ENCODE measurements around the gene VRK1. TPM values are rescaled to one million over a fixed set of nuclear protein-coding genes. Genes with fewer than 3 reads are reported as not detected.
A peak's percentile ranks its signal among the peaks of the same experiment; 100 is the strongest.
"Not testable (repeated sequence)": the region's sequence is repeated elsewhere in the genome, so short reads cannot be mapped to it uniquely, and the experiment has no call there.

VRK1 gene
- total and polyA plus RNA-seq, 5 experiments from 2014 or later: 36.3 to 41.4 (median 39.4) TPM

- Mint-ChIP-seq H3K4me1 (peaks cover 0 to 2% (median under 1%) of the 10 kb centered on the region in 4 donors), H3K27me3 (no peaks in the 10 kb centered on the region), H3K9me3 (no peaks in the 10 kb centered on the region), H3K36me3 (peaks cover 19 to 54% (median 49%) of the 10 kb centered on the region in 3 donors), H3K27ac (peak overlapping the region in 3 of 10 donors; percentile 28 to 63 (median 53)), H3K4me3 (no peak overlapping the region)
- POLR2A ChIA-PET: no interaction called here
- DNase-seq (no peak), ATAC-seq (no peak)
These were observed 70.5 kb downstream of the VRK1 start for GRCh38 chr14:96867634-96868033.

DNA sequence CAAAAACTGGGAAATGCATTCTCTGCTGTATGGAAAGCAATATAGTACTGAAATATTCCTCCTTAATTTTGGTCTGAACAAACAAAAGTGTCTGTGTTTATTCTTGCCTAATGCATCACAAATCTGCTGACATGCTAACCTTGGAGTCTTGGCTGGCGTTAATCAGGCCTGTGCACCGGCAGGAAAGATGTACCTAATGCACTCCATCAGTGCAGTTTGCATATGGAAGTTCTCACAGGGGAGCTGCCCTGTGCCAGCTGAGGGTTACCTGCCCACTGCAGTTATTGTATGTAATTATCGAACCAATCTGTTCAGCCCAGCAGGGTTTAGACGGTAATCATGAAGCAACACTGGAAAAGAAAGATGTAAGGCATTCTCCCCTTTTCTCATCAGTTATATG, 76.9 kb downstream of the VRK1 start:
- H3K4me3 Mint-ChIP-seq: no peak overlapping the region
- H3K4me1 Mint-ChIP-seq: no peaks in the 10 kb centered on the region
- peak overlapping the region in 1 of 10 donors; percentile 49 for H3K27ac Mint-ChIP-seq
- ATAC-seq (no peak), DNase-seq (no peak)
- no peaks in the 10 kb centered on the region for H3K9me3 Mint-ChIP-seq
- H3K36me3 Mint-ChIP-seq: peaks cover 4 to 43% (median 33%) of the 10 kb centered on the region in 3 donors
- POLR2A ChIA-PET: no interaction called here
- no peaks in the 10 kb centered on the region for H3K27me3 Mint-ChIP-seq

DNA sequence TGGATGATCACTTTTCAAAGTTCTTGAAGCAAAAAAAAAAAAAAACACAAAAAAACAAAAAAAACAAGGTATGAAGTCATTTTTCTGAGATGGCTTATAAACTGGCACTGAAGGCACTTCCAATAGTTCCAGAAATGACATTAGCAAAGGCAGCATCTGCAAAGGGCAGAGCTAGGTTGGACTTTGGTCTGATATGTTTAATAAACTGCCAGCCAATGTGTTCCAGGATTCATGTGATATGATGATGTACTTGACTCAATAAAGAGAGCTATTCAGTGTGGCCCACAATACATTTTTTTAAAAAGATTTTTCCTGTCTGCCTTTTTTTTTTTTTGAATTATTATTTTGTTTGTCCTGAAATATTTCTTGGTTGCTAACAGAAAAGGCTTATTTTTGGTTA, 79.6 kb downstream of the VRK1 start:
- Mint-ChIP-seq H3K4me1 (no peaks in the 10 kb centered on the region), H3K4me3 (no peak overlapping the region), H3K27me3 (no peaks in the 10 kb centered on the region), H3K36me3 (peaks cover 12 to 50% (median 34%) of the 10 kb centered on the region in 3 donors), H3K27ac (no peak overlapping the region), H3K9me3 (peaks cover 0 to 3% (median 0%) of the 10 kb centered on the region in 9 donors)
- DNase-seq: no peak
- ATAC-seq: no peak
- POLR2A ChIA-PET: no interaction called here

DNA sequence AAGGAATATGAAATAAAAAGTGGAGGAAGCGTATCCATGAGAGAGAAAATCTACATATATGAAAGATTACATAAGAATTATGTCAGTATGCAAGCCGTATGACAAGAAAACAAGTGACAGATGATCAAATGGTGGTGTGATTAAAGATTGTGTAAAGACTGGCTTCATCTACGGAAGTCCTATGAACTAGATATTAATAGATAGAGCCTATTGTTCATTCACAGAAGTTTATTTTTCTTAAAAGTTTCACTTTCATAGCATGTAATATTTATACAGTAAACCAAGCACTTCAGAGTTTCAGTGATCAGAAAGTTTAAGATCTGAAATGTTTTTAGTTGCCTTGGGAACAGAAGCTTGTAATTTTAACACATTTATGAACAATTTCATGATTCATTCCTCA, 84.5 kb downstream of the VRK1 start:
- ATAC-seq (no peak), DNase-seq (no peak)
- Mint-ChIP-seq H3K27me3 (no peaks in the 10 kb centered on the region), H3K9me3 (peaks cover 0 to 15% (median 3%) of the 10 kb centered on the region in 9 donors), H3K4me3 (no peak overlapping the region), H3K36me3 (peaks cover 22 to 38% (median 32%) of the 10 kb centered on the region in 3 donors), H3K4me1 (no peaks in the 10 kb centered on the region), H3K27ac (peak overlapping the region in 2 of 10 donors; percentile 18 to 69)
- POLR2A ChIA-PET: no interaction called here

DNA sequence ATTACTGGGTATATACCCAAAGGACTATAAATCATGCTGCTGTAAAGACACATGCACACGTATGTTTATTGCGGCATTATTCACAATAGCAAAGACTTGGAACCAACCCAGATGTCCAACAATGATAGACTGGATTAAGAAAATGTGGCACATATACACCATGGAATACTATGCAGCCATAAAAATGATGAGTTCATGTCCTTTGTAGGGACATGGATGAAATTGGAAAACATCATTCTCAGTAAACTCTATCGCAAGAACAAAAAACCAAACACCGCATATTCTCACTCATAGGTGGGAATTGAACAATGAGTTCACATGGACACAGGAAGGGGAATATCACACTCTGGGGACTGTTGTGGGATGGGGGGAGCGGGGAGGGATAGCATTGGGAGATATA, 86.8 kb downstream of the VRK1 start:
- H3K27me3 Mint-ChIP-seq, DNase-seq, ATAC-seq, H3K27ac Mint-ChIP-seq, H3K4me1 Mint-ChIP-seq, H3K4me3 Mint-ChIP-seq, POLR2A ChIA-PET: not testable (repeated sequence)
- Mint-ChIP-seq H3K36me3 (peaks cover 22 to 28% (median 26%) of the 10 kb centered on the region in 3 donors), H3K9me3 (peaks cover 0 to 15% (median 3%) of the 10 kb centered on the region in 9 donors)

DNA sequence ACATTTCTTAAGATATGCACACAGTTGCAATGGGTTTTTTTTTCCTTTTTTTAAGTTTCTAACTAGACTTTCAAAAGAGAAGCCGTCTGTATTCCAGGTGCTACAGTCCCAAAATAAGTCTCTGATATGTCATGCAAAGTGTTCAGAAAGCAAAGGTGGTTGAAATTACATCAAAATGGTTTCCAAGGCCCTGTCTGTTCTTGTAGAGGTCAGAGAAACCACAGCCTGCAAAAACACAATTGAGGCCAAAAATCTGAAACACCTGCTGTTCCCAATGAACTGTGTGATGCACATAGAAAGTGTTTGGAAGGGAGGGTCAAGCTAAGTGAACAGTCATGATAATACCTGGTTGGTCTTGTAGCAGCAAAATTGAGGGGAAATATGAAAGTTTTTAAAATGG, 91.0 kb downstream of the VRK1 start:
- peaks cover 4 to 7% (median 5%) of the 10 kb centered on the region in 3 donors for H3K36me3 Mint-ChIP-seq
- H3K27ac Mint-ChIP-seq: no peak overlapping the region
- H3K4me1 Mint-ChIP-seq: peaks cover 0 to 5% (median 2%) of the 10 kb centered on the region in 4 donors
- peaks cover 0 to 4% (median 0%) of the 10 kb centered on the region in 9 donors for H3K9me3 Mint-ChIP-seq
- H3K4me3 Mint-ChIP-seq: no peak overlapping the region
- DNase-seq (no peak), ATAC-seq (no peak)
- POLR2A ChIA-PET: no interaction called here
- H3K27me3 Mint-ChIP-seq: no peaks in the 10 kb centered on the region

DNA sequence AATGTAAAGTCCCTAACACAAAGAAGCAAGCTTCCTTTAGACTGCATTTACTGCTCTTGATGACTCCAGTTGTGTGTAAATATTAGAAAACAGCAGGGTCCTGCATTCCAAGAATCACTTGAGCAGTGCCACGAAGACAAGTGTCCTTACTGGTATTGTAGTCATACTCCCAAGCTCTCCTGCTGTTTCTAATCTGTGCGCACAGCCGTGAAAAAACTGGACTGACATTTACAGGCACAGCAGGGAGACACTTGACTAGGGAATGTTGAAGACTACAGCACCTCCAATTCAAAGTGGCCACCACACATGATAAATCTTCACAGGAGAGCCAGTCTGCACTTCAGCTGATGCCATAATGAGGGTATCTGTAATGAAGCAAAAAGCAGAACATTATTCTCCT, 91.4 kb downstream of the VRK1 start:
- Mint-ChIP-seq H3K4me3 (no peak overlapping the region), H3K27ac (no peak overlapping the region), H3K36me3 (peaks cover 4 to 7% (median 5%) of the 10 kb centered on the region in 3 donors), H3K9me3 (peaks cover 0 to 4% (median 0%) of the 10 kb centered on the region in 9 donors), H3K27me3 (no peaks in the 10 kb centered on the region), H3K4me1 (peaks cover 0 to 5% (median 2%) of the 10 kb centered on the region in 4 donors)
- DNase-seq: no peak
- ATAC-seq: no peak
- POLR2A ChIA-PET: interaction anchor here (0.6 kb wide), 1 partner anchor 84 kb away, joined by 9 read pairs; no protein-coding TSS in a partner anchor

GRCh38 chr14:96889091-96889490, 91.9 kb downstream of the VRK1 start:
- Mint-ChIP-seq H3K9me3 (peaks cover 0 to 4% (median 0%) of the 10 kb centered on the region in 9 donors), H3K27ac (no peak overlapping the region), H3K36me3 (peaks cover 4 to 9% (median 5%) of the 10 kb centered on the region in 3 donors), H3K27me3 (no peaks in the 10 kb centered on the region), H3K4me3 (no peak overlapping the region), H3K4me1 (peaks cover 2 to 8% (median 4%) of the 10 kb centered on the region in 4 donors)
- POLR2A ChIA-PET: interaction anchor here (0.6 to 0.7 kb wide), 2 partner anchors 83 to 212 kb away, joined by 3 to 9 read pairs; no protein-coding TSS in a partner anchor
- ATAC-seq (no peak), DNase-seq (no peak)

DNA sequence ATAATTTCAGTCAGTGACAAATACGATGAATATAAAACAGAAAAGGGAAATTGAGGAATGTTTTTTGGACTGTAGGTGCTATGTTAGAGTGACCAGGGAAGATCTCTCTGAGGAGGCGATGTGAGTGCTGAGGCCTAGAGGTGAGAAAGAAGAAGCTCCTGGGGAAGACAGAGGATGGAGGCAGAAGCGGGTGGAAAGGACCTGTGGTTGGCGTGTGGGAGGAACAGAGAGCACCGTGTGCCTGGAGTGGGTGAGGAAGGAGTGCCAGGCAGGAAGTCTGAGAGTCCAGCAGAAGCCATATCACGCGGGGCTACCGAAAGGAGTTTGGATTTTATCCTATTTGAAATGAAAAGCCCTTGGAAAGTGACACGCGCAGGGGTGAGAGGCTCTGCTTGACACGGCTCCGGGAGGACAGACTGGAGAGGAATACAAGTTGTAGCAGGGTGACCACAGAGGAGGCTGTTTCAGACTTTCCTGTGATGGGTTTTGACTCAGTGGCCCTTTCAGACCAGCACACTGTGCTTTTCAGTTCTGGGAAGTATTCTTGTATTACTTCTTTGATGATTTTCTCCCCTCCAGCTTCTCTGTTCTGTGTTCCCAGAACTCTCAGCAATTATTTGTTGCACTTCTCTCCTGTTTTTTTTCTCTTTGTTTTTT, 96.9 kb downstream of the VRK1 start:
- H3K27ac Mint-ChIP-seq: peak overlapping the region in 4 of 10 donors; percentile 27 to 70 (median 32)
- ATAC-seq: no peak

DNA sequence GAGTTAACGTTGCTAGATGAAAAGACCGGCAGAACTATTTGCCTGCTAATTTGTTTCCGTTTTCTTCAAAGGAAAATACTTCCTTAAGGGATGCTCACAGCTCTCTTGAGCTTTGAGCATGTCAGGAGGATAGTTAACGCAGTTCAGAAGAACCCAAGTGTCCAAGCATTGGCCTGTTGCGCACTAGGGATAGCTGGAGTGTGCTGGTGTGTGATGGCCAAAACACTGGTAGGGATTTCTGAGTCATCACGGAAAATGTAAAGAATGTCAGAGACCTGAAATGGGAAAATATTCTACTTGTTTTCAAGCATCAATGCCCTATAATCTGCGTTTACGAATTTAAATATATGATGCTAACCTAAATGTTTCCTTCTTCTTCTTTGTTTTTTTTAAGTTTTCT, 97.8 kb downstream of the VRK1 start:
- ATAC-seq (no peak), DNase-seq (no peak)
- H3K27me3 Mint-ChIP-seq: no peaks in the 10 kb centered on the region
- H3K4me1 Mint-ChIP-seq: peaks cover 0 to 10% (median 4%) of the 10 kb centered on the region in 4 donors
- H3K36me3 Mint-ChIP-seq: peaks cover 0 to 8% (median 5%) of the 10 kb centered on the region in 3 donors
- no peak overlapping the region for H3K4me3 Mint-ChIP-seq
- POLR2A ChIA-PET: no interaction called here
- H3K27ac Mint-ChIP-seq: no peak overlapping the region
- no peaks in the 10 kb centered on the region for H3K9me3 Mint-ChIP-seq

More for the DNA sequence above, 96.9 kb downstream of the VRK1 start:
- H3K4me3 Mint-ChIP-seq: no peak overlapping the region
- H3K4me1 Mint-ChIP-seq: peaks cover 0 to 10% (median 4%) of the 10 kb centered on the region in 4 donors
- H3K9me3 Mint-ChIP-seq: no peaks in the 10 kb centered on the region
- peaks cover 0 to 5% (median 5%) of the 10 kb centered on the region in 3 donors for H3K36me3 Mint-ChIP-seq
- H3K27me3 Mint-ChIP-seq: no peaks in the 10 kb centered on the region
- POLR2A ChIA-PET: no interaction called here
- no peak for DNase-seq

DNA sequence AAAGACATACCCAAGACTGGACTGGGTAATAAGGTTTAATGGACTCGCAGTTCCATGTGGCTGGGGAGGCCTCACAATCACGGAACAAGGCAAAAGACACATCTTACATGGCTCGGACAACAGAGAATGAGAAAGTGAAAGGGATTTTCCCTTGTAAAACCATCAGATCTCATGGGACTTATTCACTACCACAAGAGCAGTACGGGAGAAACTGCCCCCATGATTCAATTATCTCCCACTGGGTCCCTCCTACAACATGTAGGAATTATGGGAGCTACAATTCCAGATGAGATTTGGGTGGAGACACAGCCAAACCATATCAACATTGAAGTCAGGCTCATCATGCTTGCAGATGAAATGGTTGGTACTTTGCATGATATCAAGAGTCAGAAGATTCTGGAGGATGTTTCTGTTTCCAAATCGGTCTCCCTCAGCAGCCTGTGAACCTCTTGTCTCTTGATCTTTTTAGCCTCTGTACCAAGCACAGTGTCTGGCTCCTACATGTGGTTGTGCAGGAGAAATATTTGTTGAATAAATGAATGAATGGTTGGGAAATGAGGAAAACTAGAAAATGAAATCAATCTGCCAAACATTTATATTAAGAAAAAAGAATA, 98.6 kb downstream of the VRK1 start:
- no peak for ATAC-seq
- H3K36me3 Mint-ChIP-seq: peaks cover 0 to 8% (median 5%) of the 10 kb centered on the region in 3 donors

DNA sequence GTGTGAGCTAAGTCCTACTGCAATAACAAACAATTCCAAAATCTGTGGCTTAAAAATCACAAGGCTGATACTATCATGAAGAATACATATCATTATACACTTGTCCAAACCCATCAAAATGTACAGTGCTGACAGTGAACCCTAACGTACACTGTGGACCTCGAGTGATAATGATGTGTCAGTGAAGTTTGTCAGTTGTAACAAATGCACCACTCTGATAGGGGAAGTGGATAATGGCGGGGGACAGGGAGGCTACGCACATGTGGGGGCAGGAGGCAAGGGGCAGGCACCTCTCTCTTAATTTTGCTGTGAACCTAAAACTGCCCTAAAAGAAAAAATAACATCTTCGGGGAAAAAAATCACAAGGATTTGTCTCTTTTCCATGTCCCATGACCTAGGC, 100.0 kb downstream of the VRK1 start:
- ATAC-seq (no peak), DNase-seq (no peak)
- Mint-ChIP-seq H3K4me1 (peaks cover 0 to 7% (median 4%) of the 10 kb centered on the region in 4 donors), H3K4me3 (no peak overlapping the region), H3K27me3 (no peaks in the 10 kb centered on the region), H3K36me3 (peaks cover 0 to 8% (median 5%) of the 10 kb centered on the region in 3 donors), H3K9me3 (no peaks in the 10 kb centered on the region), H3K27ac (no peak overlapping the region)
- POLR2A ChIA-PET: no interaction called here

More for the DNA sequence above, 98.6 kb downstream of the VRK1 start:
- H3K27me3 Mint-ChIP-seq: no peaks in the 10 kb centered on the region
- no peak for DNase-seq
- H3K27ac Mint-ChIP-seq: no peak overlapping the region
- H3K4me1 Mint-ChIP-seq: peaks cover 0 to 7% (median 4%) of the 10 kb centered on the region in 4 donors
- no peak overlapping the region for H3K4me3 Mint-ChIP-seq
- H3K9me3 Mint-ChIP-seq: no peaks in the 10 kb centered on the region
- POLR2A ChIA-PET: no interaction called here

DNA sequence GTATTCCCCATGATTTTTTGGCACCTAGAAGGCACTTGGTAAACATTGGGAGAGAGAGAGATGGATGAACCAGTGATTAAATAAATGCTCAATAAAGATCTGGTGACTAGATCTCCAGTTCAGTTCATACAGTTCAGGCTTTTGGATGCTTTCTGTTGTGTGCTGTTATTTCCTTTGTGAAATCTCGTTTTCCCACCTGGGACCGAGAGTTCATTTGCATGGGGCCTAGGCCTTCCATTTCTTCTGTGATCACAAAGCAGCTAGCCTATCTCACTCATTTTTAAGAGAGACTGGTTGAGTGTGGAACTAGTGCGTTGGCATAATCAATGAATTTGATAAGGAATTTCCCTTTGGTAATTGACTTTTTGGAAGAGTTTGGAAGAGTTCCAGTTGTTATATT, 104.0 kb downstream of the VRK1 start:
- no peak overlapping the region for H3K27ac Mint-ChIP-seq
- H3K27me3 Mint-ChIP-seq: no peaks in the 10 kb centered on the region
- peaks cover 0 to 2% (median 0%) of the 10 kb centered on the region in 4 donors for H3K4me1 Mint-ChIP-seq
- POLR2A ChIA-PET: interaction anchor here (0.6 kb wide), 1 partner anchor 62 kb away, joined by 3 read pairs; no protein-coding TSS in a partner anchor
- peaks cover 0 to 9% (median 0%) of the 10 kb centered on the region in 3 donors for H3K36me3 Mint-ChIP-seq
- ATAC-seq: no peak
- H3K4me3 Mint-ChIP-seq: no peak overlapping the region
- H3K9me3 Mint-ChIP-seq: peaks cover 0 to 2% (median 0%) of the 10 kb centered on the region in 9 donors
- DNase-seq: no peak
